HEK293 (cell line): ENCODE data around the gene DNAH11.

Source experiments
- CTCF ChIA-PET: fragments of 350-600 bp; formaldehyde crosslinking; extraction: SDS; loops from one replicate; lab custom pipeline; 2021; ENCODE audit warnings: antibody characterized with exemption; lab: Yijun Ruan, JAX
- POLR2A ChIA-PET: fragments of 300-600 bp; formaldehyde crosslinking; extraction: SDS; loops from one replicate; lab custom pipeline; 2020; ENCODE audit warnings: antibody characterized with exemption, inconsistent platforms; lab: Yijun Ruan, JAX
- H3K27ac ChIP-seq: fragments of 200-500 bp; sonication (Bioruptor generic); 2 replicates; pipeline ENCODE4 v1.5.1; 2014; ENCODE audit warnings: low read depth, low read length, control low read depth, inconsistent platforms; ENCODE audit errors: extremely low read depth
- H3K36me3 ChIP-seq, 2 experiments: fragments of 200-500 bp in 1 of 2; sonication (Bioruptor generic) in 1 of 2; 1 replicate in 1 of 2; 2 replicates in 1 of 2; pipeline ENCODE4 v1.5.1; 2014 to 2017; ENCODE audit warnings: inconsistent platforms in 2 of 2, low read length in 2 of 2; ENCODE audit not compliant: control insufficient read depth in 2 of 2, insufficient read depth in 1 of 2
- H3K4me1 ChIP-seq: fragments of 200-500 bp; sonication (Bioruptor generic); 2 replicates; pipeline ENCODE4 v1.5.1; 2014; ENCODE audit warnings: mild to moderate bottlenecking, low read length, inconsistent platforms; ENCODE audit not compliant: control insufficient read depth, insufficient read depth
- H3K4me3 ChIP-seq: 2 replicates; pipeline ENCODE4 v1.5.1; 2011; ENCODE audit warnings: low read depth, mild to moderate bottlenecking, control low read depth, low read length, moderate library complexity
- H3K9me3 ChIP-seq: fragments of 200-500 bp; sonication (Bioruptor generic); 2 replicates; pipeline ENCODE4 v1.5.1; 2014; ENCODE audit warnings: low read depth, low read length, inconsistent platforms; ENCODE audit not compliant: control insufficient read depth, insufficient read depth
- ATF2 ChIP-seq: fragments of 450-650 bp; formaldehyde crosslinking; IDR thresholded peaks from 2 replicates; pipeline ENCODE4 v1.5.1; 2016; ENCODE audit warnings: missing biosample characterization, missing genetic modification characterization, low read depth
- BCL11A ChIP-seq: fragments of 450-650 bp; formaldehyde crosslinking; IDR thresholded peaks from 2 replicates; pipeline ENCODE4 v1.5.1; 2016; ENCODE audit warnings: low read depth, missing biosample characterization, missing genetic modification characterization
- GLIS1 ChIP-seq: fragments of 450-650 bp; formaldehyde crosslinking; IDR thresholded peaks from 2 replicates; pipeline ENCODE4 v1.5.1; 2016; ENCODE audit warnings: missing biosample characterization, missing genetic modification characterization
- HIC1 ChIP-seq: fragments of 450-650 bp; formaldehyde crosslinking; IDR thresholded peaks from 2 replicates; pipeline ENCODE4 v1.5.1; 2016; ENCODE audit warnings: missing biosample characterization, missing genetic modification characterization
- HOXA7 ChIP-seq: sonication (generic); formaldehyde crosslinking; IDR thresholded peaks from 2 replicates; pipeline ENCODE4 v1.8.1; 2022; ENCODE audit warnings: missing genetic modification reagents, borderline replicate concordance
- HOXC10 ChIP-seq: sonication (generic); formaldehyde crosslinking; IDR thresholded peaks from 2 replicates; pipeline ENCODE4 v1.8.1; 2023; ENCODE audit warnings: mild to moderate bottlenecking, missing genetic modification reagents
- KLF9 ChIP-seq: fragments of 450-650 bp; formaldehyde crosslinking; IDR thresholded peaks from 2 replicates; pipeline ENCODE4 v1.5.1; 2016; ENCODE audit warnings: missing biosample characterization, missing genetic modification characterization, low read depth
- REPIN1 ChIP-seq: fragments of 450-650 bp; formaldehyde crosslinking; IDR thresholded peaks from 2 replicates; pipeline ENCODE4 v1.5.1; 2017; ENCODE audit warnings: missing biosample characterization, missing genetic modification characterization, low read depth
- TCF7L2 ChIP-seq: IDR thresholded peaks from 2 replicates; pipeline ENCODE4 v1.6.1; 2011; ENCODE audit warnings: low read depth, mild to moderate bottlenecking, inconsistent platforms, low read length, moderate library complexity, borderline replicate concordance
- TSHZ1 ChIP-seq: fragments of 450-650 bp; formaldehyde crosslinking; IDR thresholded peaks from 2 replicates; pipeline ENCODE4 v1.5.1; 2016; ENCODE audit warnings: missing biosample characterization, missing genetic modification characterization, borderline replicate concordance
- YY2 ChIP-seq: fragments of 450-650 bp; formaldehyde crosslinking; IDR thresholded peaks from 2 replicates; pipeline ENCODE4 v1.5.1; 2016; ENCODE audit warnings: missing biosample characterization, missing genetic modification characterization
- ZBTB8A ChIP-seq: fragments of 450-650 bp; formaldehyde crosslinking; IDR thresholded peaks from 2 replicates; pipeline ENCODE4 v1.5.1; 2016; ENCODE audit warnings: missing biosample characterization, missing genetic modification characterization
- ZIC2 ChIP-seq: fragments of 450-650 bp; formaldehyde crosslinking; IDR thresholded peaks from 2 replicates; pipeline ENCODE4 v1.5.1; 2016; ENCODE audit warnings: missing biosample characterization, missing genetic modification characterization
- ZNF10 ChIP-seq: fragments of 450-650 bp; formaldehyde crosslinking; IDR thresholded peaks from 2 replicates; pipeline ENCODE4 v1.5.1; 2017; ENCODE audit warnings: missing biosample characterization, missing genetic modification characterization
- ZNF140 ChIP-seq: fragments of 450-650 bp; formaldehyde crosslinking; IDR thresholded peaks from 2 replicates; pipeline ENCODE4 v1.5.1; 2016; ENCODE audit warnings: missing biosample characterization, missing genetic modification characterization
- ZNF155 ChIP-seq: fragments of 450-650 bp; formaldehyde crosslinking; IDR thresholded peaks from 2 replicates; pipeline ENCODE4 v1.5.1; 2016; ENCODE audit warnings: missing biosample characterization, missing genetic modification characterization
- ZNF530 ChIP-seq: fragments of 450-650 bp; formaldehyde crosslinking; IDR thresholded peaks from 2 replicates; pipeline ENCODE4 v1.5.1; 2016; ENCODE audit warnings: low read depth, missing biosample characterization, missing genetic modification characterization
- ZNF660 ChIP-seq: fragments of 450-650 bp; IDR thresholded peaks from 2 replicates; pipeline ENCODE4 v1.5.1; 2018; ENCODE audit warnings: missing biosample characterization, mild to moderate bottlenecking, missing genetic modification characterization

DNAH11 gene

GRCh38 chr7:21916629-21917028, 373.8 kb downstream of the DNAH11 start (continued):
- TF ChIP-seq GLIS1 (tag by site-specific recombination) (no peak), HOXA7 (no peak)
- TF ChIP-seq, all 188 proteins: peak for 0

GRCh38 chr7:21918216-21918615, 375.4 kb downstream of the DNAH11 start:
- POLR2A ChIA-PET = no interaction called here
- TF ChIP-seq REPIN1 (tag by site-specific recombination) (no peak), ATF2 (tag by site-specific recombination) (no peak), TSHZ1 (tag by site-specific recombination) (no peak), ZNF155 (tag by site-specific recombination) (no peak)
- TF ChIP-seq, all 188 proteins: peak for 0
- CTCF ChIA-PET = interaction anchor here (0.6 kb wide), 2 partner anchors 13 to 96 kb away, joined by 3 read pairs; no protein-coding TSS in a partner anchor
- Histone ChIP-seq H3K4me1 (peaks cover 5% of the 10 kb centered on the region), H3K36me3 (peaks cover 4 to 30% of the 10 kb centered on the region in 2 experiments), H3K4me3 (no peak overlapping the region), H3K9me3 (no peaks in the 10 kb centered on the region), H3K27ac (no peak overlapping the region)

- H3K4me3 ChIP-seq = no peak overlapping the region
- TF ChIP-seq KLF9 (tag by site-specific recombination) (no peak), HIC1 (tag by site-specific recombination) (no peak), BCL11A (tag by site-specific recombination) (no peak), TCF7L2 (no peak), ZNF10 (tag by site-specific recombination) (no peak), ZNF660 (tag by site-specific recombination) (no peak), ZNF530 (tag by site-specific recombination) (no peak), ZNF140 (no peak), HOXC10 (CRISPR knock-in tag) (no peak), YY2 (tag by site-specific recombination) (no peak), ZIC2 (tag by site-specific recombination) (no peak), ZBTB8A (tag by site-specific recombination) (no peak)
- CTCF ChIA-PET = interaction anchor here (0.5 to 1.0 kb wide), 3 partner anchors 68 to 153 kb away, joined by 3 to 4 read pairs (median 3); no protein-coding TSS in a partner anchor
- POLR2A ChIA-PET = interaction anchor here (0.6 kb wide), 1 partner anchor 534 kb away, joined by 5 read pairs; no protein-coding TSS in a partner anchor
- peaks cover 21% of the 10 kb centered on the region for H3K4me1 ChIP-seq
- no peaks in the 10 kb centered on the region for H3K9me3 ChIP-seq
- H3K27ac ChIP-seq = no peak overlapping the region
- H3K36me3 ChIP-seq = peaks cover 0 to 6% of the 10 kb centered on the region in 2 experiments; a peak in 1 of 3 replicates
These were observed 378.1 kb downstream of the DNAH11 start for GRCh38 chr7:21920936-21921335.
